NB4 (cell line): ENCODE measurements around the gene MLLT3.

ENCODE experiments used
- DNase-seq: peaks from one replicate; pipeline ENCODE4 v3.0.0; 2010; ENCODE audit warnings: low read depth
- H3K4me3 ChIP-seq: one replicate; pipeline ENCODE4 v1.5.1; 2011; ENCODE audit warnings: mild to moderate bottlenecking, low read depth, low read length, moderate library complexity
- MYC ChIP-seq: IDR thresholded peaks from 2 replicates; pipeline ENCODE4 v1.6.1; 2011; ENCODE audit warnings: low read depth, low read length
- POLR2A ChIP-seq: IDR thresholded peaks from 2 replicates; pipeline ENCODE4 v1.6.1; 2011; ENCODE audit warnings: mild to moderate bottlenecking; ENCODE audit not compliant: insufficient read length; ENCODE audit errors: extremely low read depth
- TF ChIP-seq, protein P1 (sequence below): IDR thresholded peaks from one replicate; pipeline ENCODE4 v1.5.1; 2012; ENCODE audit warnings: low read depth, low read length
- TF ChIP-seq, protein P2 (sequence below): IDR thresholded peaks from 2 replicates; pipeline ENCODE4 v1.6.1; 2011; ENCODE audit warnings: low read depth, low read length

The MLLT3 gene

DNA sequence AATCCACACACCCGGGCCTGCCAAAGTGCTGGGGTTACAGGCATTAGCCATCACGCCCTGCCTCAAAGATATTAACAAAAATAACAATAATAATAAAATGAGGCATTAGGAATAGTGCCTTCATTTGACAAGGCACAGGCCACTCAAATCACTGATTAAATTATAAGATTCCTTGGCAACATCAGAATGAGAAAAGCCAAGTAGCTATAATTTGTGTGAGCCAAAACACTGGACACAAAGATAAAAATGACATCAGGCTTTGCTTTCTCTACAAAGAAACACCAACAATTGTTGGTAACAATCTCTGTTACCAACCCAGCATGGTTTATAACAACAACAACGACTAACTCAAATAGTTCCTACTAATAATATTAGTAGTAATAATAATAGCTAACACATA lies 73.2 kb downstream of the MLLT3 start:
- no peak overlapping the region for H3K4me3 ChIP-seq
- TF ChIP-seq, protein P1, sequence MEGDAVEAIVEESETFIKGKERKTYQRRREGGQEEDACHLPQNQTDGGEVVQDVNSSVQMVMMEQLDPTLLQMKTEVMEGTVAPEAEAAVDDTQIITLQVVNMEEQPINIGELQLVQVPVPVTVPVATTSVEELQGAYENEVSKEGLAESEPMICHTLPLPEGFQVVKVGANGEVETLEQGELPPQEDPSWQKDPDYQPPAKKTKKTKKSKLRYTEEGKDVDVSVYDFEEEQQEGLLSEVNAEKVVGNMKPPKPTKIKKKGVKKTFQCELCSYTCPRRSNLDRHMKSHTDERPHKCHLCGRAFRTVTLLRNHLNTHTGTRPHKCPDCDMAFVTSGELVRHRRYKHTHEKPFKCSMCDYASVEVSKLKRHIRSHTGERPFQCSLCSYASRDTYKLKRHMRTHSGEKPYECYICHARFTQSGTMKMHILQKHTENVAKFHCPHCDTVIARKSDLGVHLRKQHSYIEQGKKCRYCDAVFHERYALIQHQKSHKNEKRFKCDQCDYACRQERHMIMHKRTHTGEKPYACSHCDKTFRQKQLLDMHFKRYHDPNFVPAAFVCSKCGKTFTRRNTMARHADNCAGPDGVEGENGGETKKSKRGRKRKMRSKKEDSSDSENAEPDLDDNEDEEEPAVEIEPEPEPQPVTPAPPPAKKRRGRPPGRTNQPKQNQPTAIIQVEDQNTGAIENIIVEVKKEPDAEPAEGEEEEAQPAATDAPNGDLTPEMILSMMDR: no peak
- TF ChIP-seq POLR2A (no peak), MYC (no peak)
- TF ChIP-seq, protein P2, sequence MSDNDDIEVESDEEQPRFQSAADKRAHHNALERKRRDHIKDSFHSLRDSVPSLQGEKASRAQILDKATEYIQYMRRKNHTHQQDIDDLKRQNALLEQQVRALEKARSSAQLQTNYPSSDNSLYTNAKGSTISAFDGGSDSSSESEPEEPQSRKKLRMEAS: no peak
- DNase-seq: no peak

GRCh38 chr9:20545023-20545622 lies 77.2 kb downstream of the MLLT3 start:
- no peak for DNase-seq
- TF ChIP-seq, protein P2: no peak
- TF ChIP-seq POLR2A (no peak), MYC (no peak)
- TF ChIP-seq, protein P1: no peak
- H3K4me3 ChIP-seq: no peak overlapping the region

- DNase-seq: no peak
- no peak overlapping the region for H3K4me3 ChIP-seq
- TF ChIP-seq POLR2A: no peak
- TF ChIP-seq, protein P2: no peak
- no peak for TF ChIP-seq MYC
- TF ChIP-seq, protein P1: no peak
Measured at GRCh38 chr9:20540169-20540863, 82.0 kb downstream of the MLLT3 start.

GRCh38 chr9:20538956-20539355 lies 83.3 kb downstream of the MLLT3 start:
- DNase-seq: no peak
- TF ChIP-seq, protein P1: no peak
- TF ChIP-seq POLR2A (no peak), MYC (no peak)
- TF ChIP-seq, protein P2: no peak
- no peak overlapping the region for H3K4me3 ChIP-seq

DNA sequence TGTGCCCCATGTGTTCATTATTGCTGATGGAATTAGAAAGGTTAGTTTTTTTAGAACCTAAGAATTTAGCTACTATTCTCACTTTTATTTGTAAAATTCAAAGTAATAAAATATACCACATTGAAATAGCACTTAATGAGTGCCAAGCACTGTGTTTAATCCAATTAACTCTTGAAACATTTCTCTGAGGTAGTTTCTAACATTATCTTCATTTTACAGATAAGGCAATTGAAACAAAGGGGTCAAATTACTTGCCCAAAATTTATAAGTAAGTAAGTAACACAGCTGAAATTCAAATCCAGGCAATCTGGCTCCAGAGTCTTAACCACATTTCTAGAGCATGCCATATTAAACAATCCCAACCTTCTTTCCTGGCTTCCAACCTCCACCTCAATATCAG lies 84.2 kb downstream of the MLLT3 start:
- DNase-seq: no peak
- TF ChIP-seq, protein P2: no peak
- no peak for TF ChIP-seq POLR2A
- TF ChIP-seq MYC: no peak
- TF ChIP-seq, protein P1: no peak
- H3K4me3 ChIP-seq: no peak overlapping the region
